Erythroblast (primary cell): ENCODE measurements around the gene BICC1.
A peak's percentile ranks its signal among the peaks of the same experiment; 100 is the strongest.
"Not testable (repeated sequence)": the region's sequence is repeated elsewhere in the genome, so short reads cannot be mapped to it uniquely, and the experiment has no call there.

Experiments
- DNase-seq, 2 experiments: peaks; one replicate each; lab custom pipeline; 2025; lab: John Stamatoyannopoulos, UW
- GATA1 ChIP-seq: IDR thresholded peaks from 2 replicates; pipeline ENCODE4 v1.6.1; 2011; ENCODE audit warnings: low read depth, mild to moderate bottlenecking, control low read depth, low read length, moderate library complexity
- POLR2A ChIP-seq: IDR thresholded peaks from 2 replicates; pipeline ENCODE4 v1.6.1; 2011; ENCODE audit warnings: mild to moderate bottlenecking, low read length

BICC1 gene

DNA sequence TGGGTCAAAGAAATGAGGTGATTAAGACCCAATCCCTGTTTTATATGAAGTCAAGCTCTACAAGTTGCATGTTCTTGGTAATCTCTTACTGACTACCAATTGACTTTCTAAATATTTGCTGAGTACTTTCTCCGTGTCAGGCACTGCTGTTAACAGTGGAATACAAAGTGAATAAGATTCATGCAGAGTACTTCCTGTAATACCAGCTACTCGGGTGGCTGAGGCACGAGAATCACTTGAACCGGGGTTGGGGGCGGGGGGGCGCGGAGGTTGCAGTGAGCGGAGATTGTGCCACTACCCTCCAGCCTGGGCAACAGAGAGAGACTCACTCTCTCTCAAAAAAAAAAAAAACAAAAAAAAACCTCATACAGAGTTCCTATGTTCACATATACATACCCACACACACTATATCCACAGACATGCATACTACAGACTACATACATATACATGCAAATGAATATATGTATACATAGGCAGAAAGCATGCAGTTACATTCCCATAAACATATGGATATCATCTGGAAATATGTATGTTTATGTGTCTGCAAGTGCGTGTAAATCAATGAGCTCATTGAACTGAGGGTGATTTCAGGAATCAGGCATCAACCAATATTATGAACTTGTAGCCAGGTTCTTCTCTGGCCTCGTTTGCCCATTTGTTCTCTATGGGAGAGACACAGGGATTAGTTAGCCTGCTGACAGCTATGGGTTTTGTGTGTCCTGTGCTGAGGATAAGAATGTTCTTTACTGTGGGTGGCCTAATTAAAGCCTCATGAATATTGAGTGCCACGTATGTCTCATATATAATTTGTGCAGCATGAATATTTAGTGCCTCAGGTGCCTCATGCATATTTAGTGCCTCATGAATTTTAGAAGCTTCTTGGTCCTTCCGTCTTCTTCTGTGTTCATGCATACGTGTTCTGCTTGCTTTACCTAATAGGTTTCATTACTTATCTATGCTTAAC lies 73.9 kb downstream of the BICC1 start:
- DNase-seq: no peak
- TF ChIP-seq GATA1 (no peak), POLR2A (no peak)

DNA sequence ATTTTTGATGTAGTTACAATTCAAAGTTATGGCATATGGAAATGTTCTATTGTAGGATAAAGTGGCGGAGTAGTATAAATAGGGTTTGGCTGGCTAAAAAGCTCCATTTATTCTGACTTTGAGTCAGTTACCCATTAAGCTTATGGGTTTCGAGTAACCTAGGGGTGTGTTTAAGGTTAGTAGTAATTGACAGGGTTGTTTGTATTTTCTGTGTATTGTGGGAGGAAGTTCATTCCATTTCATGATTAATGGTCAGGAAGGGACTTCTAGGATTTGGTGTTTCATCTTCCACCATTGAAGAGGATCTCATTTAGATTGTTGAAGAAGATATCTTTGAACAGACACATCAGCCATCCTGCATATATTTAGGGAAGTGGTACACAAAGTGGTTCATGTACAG lies 75.0 kb downstream of the BICC1 start:
- no peak for DNase-seq
- TF ChIP-seq GATA1 (no peak), POLR2A (no peak)

DNA sequence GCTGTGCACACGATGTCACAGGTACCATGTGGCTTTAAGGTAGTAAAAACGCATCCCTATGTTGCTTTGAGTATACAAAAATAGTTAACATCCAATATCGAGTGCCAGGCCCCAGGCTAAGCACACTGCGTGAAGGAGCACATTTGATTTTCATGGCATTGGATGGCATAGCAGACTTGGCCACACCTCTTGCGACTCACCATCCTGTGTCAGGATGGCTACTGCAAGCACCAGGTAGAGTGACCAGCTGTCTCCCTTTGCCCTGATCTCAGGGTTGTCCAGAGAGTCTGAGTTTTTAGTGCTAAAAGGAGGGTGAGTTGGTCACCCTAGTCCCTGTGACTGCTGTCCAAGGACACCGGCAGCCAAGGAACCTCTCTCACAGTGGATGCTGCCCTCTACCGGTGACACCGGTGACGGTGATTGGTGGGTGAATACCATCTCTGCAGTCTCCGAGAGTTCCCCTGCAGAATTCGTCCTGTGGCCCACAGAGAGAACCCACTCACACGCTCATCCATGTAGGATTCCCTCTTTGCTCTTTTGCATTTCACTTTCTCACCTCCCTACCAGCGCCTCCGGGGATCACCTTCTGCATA lies 76.1 kb downstream of the BICC1 start:
- peak in 1 of 2 experiments; percentile 6 for DNase-seq
- no peak for TF ChIP-seq POLR2A
- no peak for TF ChIP-seq GATA1

DNA sequence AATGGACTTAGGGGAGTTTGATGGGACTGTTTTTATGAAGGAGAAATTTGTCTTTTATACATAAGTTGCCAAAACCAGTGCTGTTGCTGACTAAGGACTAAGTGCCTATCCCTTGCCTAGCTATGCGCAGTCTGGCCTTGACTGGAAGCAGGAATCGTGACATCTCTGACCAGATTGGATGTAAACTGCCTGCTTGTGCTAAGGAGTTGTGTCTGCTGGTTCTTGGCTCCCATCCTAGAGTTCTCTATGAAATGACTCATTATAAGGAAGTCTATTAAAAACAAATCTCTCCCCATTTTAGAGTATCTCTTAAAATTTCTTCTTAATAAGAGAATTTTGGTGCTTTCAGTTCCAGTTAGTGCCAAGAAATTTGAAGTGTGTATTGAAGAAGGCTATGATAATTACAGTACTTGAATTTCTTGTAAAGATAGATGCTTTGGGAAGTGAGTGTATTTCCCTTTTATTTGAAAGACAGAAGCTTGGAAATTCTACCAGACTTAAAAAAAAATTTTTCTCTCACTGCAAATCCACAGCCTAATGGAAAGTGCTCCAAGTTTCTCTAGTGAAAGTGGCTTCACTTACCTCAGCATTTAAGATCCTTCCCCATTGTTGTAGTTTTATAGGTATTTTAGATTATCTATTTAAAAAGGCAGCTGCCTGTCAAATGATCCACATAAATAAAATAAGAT lies 77.6 kb downstream of the BICC1 start:
- TF ChIP-seq POLR2A (no peak), GATA1 (no peak)
- no peak for DNase-seq

DNA sequence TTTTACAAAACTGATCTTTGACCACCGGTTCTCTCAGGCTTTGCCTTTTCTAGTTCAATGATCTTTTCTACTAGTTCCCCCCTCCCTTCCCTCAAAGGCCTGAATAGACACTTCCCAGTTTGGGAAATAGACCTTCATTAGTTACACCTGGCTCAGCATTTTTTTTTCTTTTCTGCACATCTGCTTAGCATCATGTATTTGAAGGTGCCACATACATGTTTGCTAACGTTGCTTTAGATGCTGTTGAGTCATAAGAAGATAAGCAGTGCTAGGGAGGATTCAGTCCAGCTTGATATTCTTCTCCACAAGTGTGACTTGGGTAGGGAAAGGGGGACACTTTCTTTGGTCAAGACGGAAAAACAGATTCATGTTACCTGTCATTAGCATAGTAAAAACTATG lies 78.3 kb downstream of the BICC1 start:
- DNase-seq: no peak
- no peak for TF ChIP-seq GATA1
- no peak for TF ChIP-seq POLR2A

DNA sequence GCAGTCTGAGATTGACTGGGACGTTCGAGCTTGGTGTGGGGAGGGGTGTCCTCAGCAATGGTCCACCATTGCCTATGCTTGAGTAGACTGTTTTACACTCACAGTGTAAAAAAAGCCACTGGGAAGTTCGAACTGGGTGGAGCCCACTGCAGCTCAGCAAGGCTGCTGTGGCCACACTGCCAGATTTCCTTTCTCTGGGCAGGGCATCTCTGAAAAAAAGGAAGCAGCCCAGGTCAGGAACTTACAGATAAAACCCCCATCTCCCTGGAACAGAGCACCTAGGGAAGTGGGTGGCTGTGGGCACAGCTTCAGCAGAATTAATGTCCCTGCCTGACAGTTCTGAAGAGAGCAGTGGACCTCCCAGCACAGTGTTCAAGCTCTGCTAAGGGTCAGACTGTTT lies 80.3 kb downstream of the BICC1 start:
- TF ChIP-seq GATA1 (no peak), POLR2A (no peak)

DNA sequence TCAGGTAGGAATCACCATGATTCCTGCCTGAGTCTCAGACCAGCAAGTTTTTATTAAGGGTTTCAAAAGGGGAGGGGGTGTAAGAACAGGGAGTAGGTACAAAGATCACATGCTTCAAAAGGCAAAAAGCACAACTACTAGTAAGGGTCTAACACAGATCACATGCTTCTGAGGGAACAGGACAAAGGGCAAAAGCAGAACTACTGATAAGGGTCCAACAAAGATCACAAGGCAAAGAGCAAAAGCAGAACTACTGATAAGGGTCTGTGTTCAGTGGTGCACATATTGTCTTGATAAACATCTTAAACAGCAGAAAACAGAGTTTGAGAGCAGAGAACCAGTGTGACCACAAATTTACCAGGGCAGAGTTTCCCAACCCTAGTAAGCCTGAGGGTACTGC lies 84.5 kb downstream of the BICC1 start:
- DNase-seq: not testable (repeated sequence)

More for the DNA sequence above, 80.3 kb downstream of the BICC1 start:
- no peak for DNase-seq

DNA sequence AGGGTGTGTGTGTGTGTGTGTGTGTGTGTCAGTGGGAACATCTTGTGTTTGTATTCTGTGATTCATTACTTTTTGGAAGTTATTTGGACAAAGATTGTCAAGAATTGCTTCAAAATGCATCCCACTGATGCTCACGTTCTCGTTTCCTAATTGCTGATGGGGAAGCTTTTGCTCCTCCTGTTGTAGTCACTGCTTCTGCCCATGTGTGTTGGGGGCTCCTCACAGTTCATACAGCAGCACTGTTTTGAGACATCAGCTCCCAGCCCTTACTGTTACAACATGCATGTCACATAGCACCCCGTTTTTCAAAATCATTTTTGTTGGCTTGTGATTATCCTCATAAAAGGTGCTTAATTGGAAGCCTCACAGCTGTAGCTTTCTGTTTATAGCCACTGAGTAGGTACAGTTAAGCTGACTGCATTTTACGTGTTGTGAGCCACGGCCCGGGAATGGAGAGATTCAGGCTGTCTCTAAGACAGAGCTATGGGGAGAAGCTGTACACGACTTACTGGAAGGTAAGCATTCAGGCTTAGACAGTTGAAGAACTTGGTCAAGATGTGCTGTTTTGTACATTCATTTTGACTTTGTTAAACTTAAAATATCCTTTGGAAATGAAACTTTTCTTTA lies 87.4 kb downstream of the BICC1 start:
- TF ChIP-seq GATA1: no peak
- no peak for TF ChIP-seq POLR2A
- no peak for DNase-seq

DNA sequence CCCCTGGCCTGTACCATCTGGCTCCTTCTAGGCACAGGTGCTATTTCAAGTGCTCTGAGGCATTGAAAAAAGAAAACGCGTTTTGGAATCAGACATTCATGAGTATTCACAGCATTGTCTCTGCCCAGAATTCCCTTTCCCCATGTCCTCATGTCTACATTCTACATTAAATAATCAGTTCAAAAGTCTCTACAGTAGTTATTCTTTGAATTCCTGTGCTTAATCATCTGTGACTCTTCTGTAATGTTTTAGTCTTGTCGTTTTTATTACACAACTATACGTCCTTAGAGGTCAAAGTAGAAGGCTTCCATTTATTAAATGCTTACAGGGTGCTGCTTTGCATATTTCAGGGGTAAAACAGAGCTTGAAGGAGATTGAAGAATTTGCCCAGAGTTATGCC lies 95.7 kb downstream of the BICC1 start:
- no peak for DNase-seq
- TF ChIP-seq GATA1 (no peak), POLR2A (no peak)

DNA sequence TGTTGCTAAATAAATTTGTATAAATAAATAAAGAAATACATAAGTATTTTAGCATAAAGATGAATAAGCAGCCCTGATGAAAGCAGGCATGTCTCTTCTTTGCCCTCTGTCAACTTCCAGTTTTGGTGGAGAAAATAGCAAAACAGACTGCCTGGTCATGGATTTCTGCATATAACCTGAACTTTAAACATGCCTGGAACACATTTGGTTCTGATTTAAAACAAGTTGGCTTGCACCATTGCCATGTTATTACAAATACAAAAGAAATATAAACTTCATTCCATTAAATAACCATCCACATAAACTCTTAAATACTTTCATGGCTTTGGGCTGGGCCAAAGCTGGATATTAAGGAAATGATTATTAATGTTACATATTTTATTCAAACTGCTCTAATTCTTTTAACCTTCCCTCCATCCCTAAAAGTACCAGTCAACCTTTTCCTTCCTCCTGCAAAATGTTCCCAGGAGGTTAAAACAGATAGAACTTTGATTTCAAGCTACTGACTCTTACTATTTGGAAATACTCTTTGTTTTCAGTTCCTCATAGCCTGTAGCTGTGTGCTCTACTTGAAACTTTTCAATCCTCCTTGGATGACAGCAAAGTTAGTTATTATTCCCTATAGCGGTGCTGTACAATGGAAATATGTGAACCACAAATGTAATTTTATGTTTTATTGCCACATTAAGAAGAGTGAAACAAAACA lies 96.3 kb downstream of the BICC1 start:
- DNase-seq: no peak
- TF ChIP-seq GATA1 (no peak), POLR2A (no peak)

DNA sequence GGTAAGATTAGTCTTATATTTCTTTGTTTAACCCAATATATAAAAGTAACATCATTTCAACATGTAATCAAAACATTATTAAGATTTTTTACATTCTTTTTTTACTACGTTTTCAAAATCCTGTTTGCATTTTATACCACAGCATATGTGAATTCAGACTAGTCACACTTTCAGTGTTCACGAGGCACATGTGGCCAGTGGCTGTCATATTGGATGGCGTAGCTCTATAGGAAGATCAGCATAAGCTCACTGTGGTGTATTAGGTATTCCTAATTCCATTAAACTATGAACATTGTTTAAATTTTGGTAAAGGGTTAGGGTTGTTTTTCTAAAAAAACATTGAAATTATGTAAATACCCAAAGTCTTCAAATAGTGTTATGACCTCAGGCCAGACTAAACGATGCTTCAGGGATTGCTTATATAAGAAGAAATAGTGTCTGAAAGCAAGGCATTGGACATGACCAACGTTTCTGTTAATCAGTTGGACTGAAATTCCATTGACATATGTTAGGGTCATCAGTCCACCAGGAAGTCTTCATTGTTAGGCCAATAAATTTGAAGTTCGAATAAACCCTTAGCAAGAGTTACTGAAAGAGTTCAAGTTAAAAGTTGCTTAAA lies 97.0 kb downstream of the BICC1 start:
- DNase-seq: no peak
- TF ChIP-seq GATA1 (no peak), POLR2A (no peak)

DNA sequence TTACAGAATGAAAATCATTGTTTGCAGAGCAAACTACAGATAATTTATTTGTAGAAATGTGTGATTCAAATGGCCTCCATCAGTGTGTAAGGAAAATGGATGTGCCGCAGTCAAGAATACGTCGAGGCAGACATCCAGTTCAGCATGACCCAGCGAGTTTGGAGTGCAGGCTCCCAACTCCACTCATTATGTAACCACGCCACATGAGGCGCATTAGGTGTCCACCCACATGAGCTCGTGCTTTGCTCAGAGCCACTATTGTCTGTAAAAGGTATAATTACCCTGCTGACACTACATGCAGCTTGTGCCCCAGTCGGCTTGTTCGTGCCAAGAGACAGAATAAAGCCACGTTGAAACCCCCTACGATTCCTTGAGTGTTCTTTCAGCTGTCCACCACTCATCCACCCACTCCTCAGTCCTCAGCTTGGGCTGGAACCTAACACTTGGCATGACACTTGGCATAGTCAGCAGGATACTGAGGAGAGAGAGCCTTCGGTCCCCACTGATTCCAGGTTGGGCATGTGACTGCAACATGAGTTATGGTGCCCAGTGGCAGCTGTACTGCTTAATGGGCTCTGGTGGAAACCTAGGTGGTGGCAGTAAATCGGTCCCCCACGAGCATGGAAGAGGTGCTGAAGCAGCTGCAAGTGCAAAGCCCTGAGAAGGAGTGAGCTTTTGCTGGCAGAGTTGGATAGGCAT lies 102.7 kb downstream of the BICC1 start:
- no peak for DNase-seq
- no peak for TF ChIP-seq GATA1
- TF ChIP-seq POLR2A: no peak
